HEK293T (cell line): ENCODE results near the gene PEX6.

Experiments
- LEF1 ChIP-seq: fragments of 450-650 bp; IDR thresholded peaks from 2 replicates; pipeline ENCODE4 v1.6.1; 2017; ENCODE audit warnings: mild to moderate bottlenecking, borderline replicate concordance
- SP1 ChIP-seq: fragments of 450-650 bp; IDR thresholded peaks from 2 replicates; pipeline ENCODE4 v1.6.1; 2017

DNA sequence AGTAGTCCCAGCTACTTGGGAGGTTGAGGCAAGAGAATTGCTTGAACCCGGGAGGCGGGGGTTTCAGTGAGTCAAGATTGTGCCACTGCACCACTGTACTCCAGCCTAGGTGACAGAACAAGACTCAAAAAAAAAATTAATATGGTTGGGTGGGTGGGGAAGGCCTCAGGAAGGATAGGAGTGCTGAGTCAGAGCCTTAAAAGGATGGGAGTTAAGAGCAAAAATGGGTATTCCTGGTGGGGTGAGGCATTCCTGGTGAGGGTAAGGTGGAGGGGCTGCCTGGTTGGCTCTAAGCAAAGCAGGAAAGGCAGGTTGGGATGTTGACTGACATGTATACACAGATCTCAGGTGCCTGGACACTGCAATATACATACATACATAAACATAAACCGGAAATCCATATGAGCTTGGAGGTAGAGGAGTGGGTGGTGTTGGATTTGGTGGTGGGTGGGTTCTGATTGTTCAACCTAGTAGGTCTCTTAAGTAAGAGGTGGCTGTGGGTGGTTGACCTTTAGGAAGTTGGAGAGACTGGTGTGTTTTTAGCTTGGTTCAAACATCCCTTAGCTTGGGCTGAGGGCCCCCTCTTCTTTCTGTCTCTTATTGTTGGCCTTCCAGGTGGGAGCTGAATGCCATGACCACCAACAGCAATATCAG is 41.2 kb upstream of the PEX6 start:
- TF ChIP-seq LEF1 (no peak), SP1 (no peak)
